ENCODE data around the gene INSIG1. TPM values are rescaled to one million over a fixed set of nuclear protein-coding genes. Genes with fewer than 3 reads are reported as not detected.

INSIG1 gene
- total RNA-seq, 1 experiment from 2014 or later: 92.6 TPM

- ChIA-PET POLR2A (no interaction called here), CTCF (no interaction called here)
- intact Hi-C loops (cut with micrococcal nuclease; ENCODE audit: unreplicated experiment): no loop called here
- Histone ChIP-seq H3K4me1 (ENCODE audit: control insufficient read depth, insufficient read depth, low read length) (no peaks in the 10 kb centered on the region), H3K27ac (ENCODE audit: low read length) (no peak overlapping the region), H3K36me3 (ENCODE audit: control insufficient read depth, insufficient read depth, low read length) (no peaks in the 10 kb centered on the region), H3K27me3 (ENCODE audit: control insufficient read depth, insufficient read depth, low read length) (peaks cover 3% of the 10 kb centered on the region), H3K9me3 (ENCODE audit: control insufficient read depth, insufficient read depth, low read depth, low read length) (no peaks in the 10 kb centered on the region), H3K4me3 (ENCODE audit: low read depth in 2 of 2, low read length in 2 of 2) (no peak overlapping the region)
- BruUV-seq (replicated peaks): no TSS peak
- ATAC-seq (no peak; the same call in 1 of the 2 replicates), DNase-seq (ENCODE audit: low read depth, low spot score) (no peak)
- TF ChIP-seq POLR2AphosphoS5 (IDR thresholded peaks at IDR 0.05; ENCODE audit: low read depth, low read length) (no peak), CTCF (IDR thresholded peaks at IDR 0.05) (no peak), SIN3A (IDR thresholded peaks at IDR 0.05; ENCODE audit: borderline replicate concordance, insufficient read depth, low read depth, low read length) (no peak), TCF7L2 (IDR thresholded peaks at IDR 0.05; ENCODE audit: low read depth, low read length) (no peak), REST (IDR thresholded peaks at IDR 0.05; ENCODE audit: insufficient read depth in 1 of 2, low read depth in 2 of 2, low read length in 1 of 2) (no peak)
- in situ Hi-C loops (cut with HindIII; ENCODE audit: low pct_unique_long_range_greater_than_20kb, low sequenced_read_pairs): no loop called here
These were observed 41.1 kb downstream of the INSIG1 start for GRCh38 chr7:155338632-155339320.

- Histone ChIP-seq H3K9me3 (ENCODE audit: control insufficient read depth, insufficient read depth, low read depth, low read length) (no peaks in the 10 kb centered on the region), H3K27me3 (ENCODE audit: control insufficient read depth, insufficient read depth, low read length) (peaks cover 3% of the 10 kb centered on the region), H3K4me3 (ENCODE audit: low read depth in 2 of 2, low read length in 2 of 2) (no peak overlapping the region), H3K4me1 (ENCODE audit: control insufficient read depth, insufficient read depth, low read length) (0 out of 2 replicates have a peak, but pooled peaks cover 3% of the 10 kb centered on the region), H3K36me3 (ENCODE audit: control insufficient read depth, insufficient read depth, low read length) (no peaks in the 10 kb centered on the region), H3K27ac (ENCODE audit: low read length) (no peak overlapping the region)
- DNase-seq (ENCODE audit: low read depth, low spot score): no peak
- POLR2A ChIA-PET: no interaction called here
- CTCF ChIA-PET: no interaction called here
- no TSS peak for BruUV-seq (replicated peaks)
- in situ Hi-C loops (cut with HindIII; ENCODE audit: low pct_unique_long_range_greater_than_20kb, low sequenced_read_pairs): no loop called here
- ATAC-seq: no peak
- intact Hi-C loops (cut with micrococcal nuclease; ENCODE audit: unreplicated experiment): no loop called here
- TF ChIP-seq SIN3A (IDR thresholded peaks at IDR 0.05; ENCODE audit: borderline replicate concordance, insufficient read depth, low read depth, low read length) (no peak), TCF7L2 (IDR thresholded peaks at IDR 0.05; ENCODE audit: low read depth, low read length) (no peak), CTCF (IDR thresholded peaks at IDR 0.05) (no peak), POLR2AphosphoS5 (IDR thresholded peaks at IDR 0.05; ENCODE audit: low read depth, low read length) (no peak), REST (IDR thresholded peaks at IDR 0.05; ENCODE audit: insufficient read depth in 1 of 2, low read depth in 2 of 2, low read length in 1 of 2) (no peak)
These were observed 41.8 kb downstream of the INSIG1 start for GRCh38 chr7:155339474-155339873.
